RWPE2 (cell line): ENCODE measurements around the gene IRS1.
A peak's percentile ranks its signal among the peaks of the same experiment; 100 is the strongest.

Source experiments
- ATAC-seq: fragments of 200-7000 bp; cut with Tn5 transposase; 3 replicates; pipeline ENCODE4 v1.9.1; 2021; ENCODE audit warnings: low read depth
- DNase-seq: peaks from one replicate; pipeline ENCODE4 v3.0.0-alpha.2; 2020; ENCODE audit warnings: low spot score
- H3K27ac ChIP-seq: fragments of 450-650 bp; 2 replicates; pipeline ENCODE4 v1.5.1; 2017; ENCODE audit warnings: mild to moderate bottlenecking; ENCODE audit not compliant: poor library complexity, severe bottlenecking
- H3K27me3 ChIP-seq: fragments of 250-450 bp; sonication (Bioruptor Pico); 2 replicates; pipeline ENCODE4 v1.5.1; 2021; ENCODE audit warnings: mild to moderate bottlenecking, moderate library complexity; ENCODE audit not compliant: insufficient read depth, poor library complexity, severe bottlenecking
- H3K36me3 ChIP-seq: fragments of 250-450 bp; sonication (Bioruptor Pico); 2 replicates; pipeline ENCODE4 v1.5.1; 2020; ENCODE audit warnings: low read depth, mild to moderate bottlenecking, moderate library complexity
- H3K4me1 ChIP-seq: fragments of 250-450 bp; sonication (Bioruptor Pico); 2 replicates; pipeline ENCODE4 v1.5.1; 2021; ENCODE audit warnings: mild to moderate bottlenecking, moderate library complexity; ENCODE audit not compliant: insufficient read depth, poor library complexity, severe bottlenecking
- H3K4me3 ChIP-seq: fragments of 250-450 bp; sonication (Bioruptor Pico); 2 replicates; pipeline ENCODE4 v1.5.1; 2021; ENCODE audit warnings: mild to moderate bottlenecking, moderate library complexity; ENCODE audit not compliant: severe bottlenecking
- H3K9me3 ChIP-seq: fragments of 250-450 bp; sonication (Bioruptor Pico); 2 replicates; pipeline ENCODE4 v1.5.1; 2021; ENCODE audit warnings: mild to moderate bottlenecking, moderate library complexity; ENCODE audit not compliant: severe bottlenecking
- CTCF ChIP-seq: fragments of 450-650 bp; IDR thresholded peaks from one replicate; pipeline ENCODE4 v1.5.1; 2017; ENCODE audit warnings: mild to moderate bottlenecking, moderate library complexity; ENCODE audit not compliant: poor library complexity, severe bottlenecking

IRS1 gene

GRCh38 chr2:226792155-226792881 is 7.3 kb downstream of the IRS1 start:
- H3K27ac ChIP-seq = peak overlapping the region; percentile 93
- peak; percentile 6; the same call in 2 of the 3 replicates for ATAC-seq
- H3K27me3 ChIP-seq = no peaks in the 10 kb centered on the region
- TF ChIP-seq CTCF = no peak
- peaks cover 20% of the 10 kb centered on the region for H3K4me1 ChIP-seq
- no peaks in the 10 kb centered on the region for H3K9me3 ChIP-seq
- H3K4me3 ChIP-seq = peak overlapping the region; percentile 63
- peaks cover 91% of the 10 kb centered on the region for H3K36me3 ChIP-seq
- no peak for DNase-seq

GRCh38 chr2:226791487-226792081 is 8.0 kb downstream of the IRS1 start:
- peaks cover 94% of the 10 kb centered on the region for H3K36me3 ChIP-seq
- peak; percentile 71 for ATAC-seq
- DNase-seq = peak; percentile 88
- peak overlapping the region; percentile 63 for H3K4me3 ChIP-seq
- H3K4me1 ChIP-seq = peaks cover 20% of the 10 kb centered on the region
- TF ChIP-seq CTCF = peak; percentile 26
- peak overlapping the region; percentile 93 for H3K27ac ChIP-seq
- no peaks in the 10 kb centered on the region for H3K9me3 ChIP-seq
- H3K27me3 ChIP-seq = no peaks in the 10 kb centered on the region

GRCh38 chr2:226791056-226791486 is 8.5 kb downstream of the IRS1 start:
- ATAC-seq (no peak), DNase-seq (no peak)
- H3K4me3 ChIP-seq = peak overlapping the region; percentile 63
- H3K4me1 ChIP-seq = peaks cover 20% of the 10 kb centered on the region
- no peak for TF ChIP-seq CTCF
- H3K27me3 ChIP-seq = no peaks in the 10 kb centered on the region
- peaks cover 94% of the 10 kb centered on the region for H3K36me3 ChIP-seq
- no peaks in the 10 kb centered on the region for H3K9me3 ChIP-seq
- H3K27ac ChIP-seq = peak overlapping the region; percentile 93

- Histone ChIP-seq H3K36me3 (peaks cover 93% of the 10 kb centered on the region), H3K4me3 (no peak overlapping the region), H3K4me1 (peaks cover 20% of the 10 kb centered on the region), H3K9me3 (no peaks in the 10 kb centered on the region), H3K27me3 (no peaks in the 10 kb centered on the region), H3K27ac (peak overlapping the region; percentile 93)
- DNase-seq (no peak), ATAC-seq (no peak)
- no peak for TF ChIP-seq CTCF
Measured at GRCh38 chr2:226790431-226790830, 9.2 kb downstream of the IRS1 start.

GRCh38 chr2:226790011-226790410 is 9.6 kb downstream of the IRS1 start:
- H3K4me3 ChIP-seq = no peak overlapping the region
- ATAC-seq (no peak), DNase-seq (no peak)
- H3K9me3 ChIP-seq = no peaks in the 10 kb centered on the region
- peak overlapping the region; percentile 93 for H3K27ac ChIP-seq
- no peaks in the 10 kb centered on the region for H3K27me3 ChIP-seq
- no peak for TF ChIP-seq CTCF
- peaks cover 93% of the 10 kb centered on the region for H3K36me3 ChIP-seq
- H3K4me1 ChIP-seq = peaks cover 20% of the 10 kb centered on the region
